ENCODE measurements around the gene NUCB2.

Gene NUCB2

DNA sequence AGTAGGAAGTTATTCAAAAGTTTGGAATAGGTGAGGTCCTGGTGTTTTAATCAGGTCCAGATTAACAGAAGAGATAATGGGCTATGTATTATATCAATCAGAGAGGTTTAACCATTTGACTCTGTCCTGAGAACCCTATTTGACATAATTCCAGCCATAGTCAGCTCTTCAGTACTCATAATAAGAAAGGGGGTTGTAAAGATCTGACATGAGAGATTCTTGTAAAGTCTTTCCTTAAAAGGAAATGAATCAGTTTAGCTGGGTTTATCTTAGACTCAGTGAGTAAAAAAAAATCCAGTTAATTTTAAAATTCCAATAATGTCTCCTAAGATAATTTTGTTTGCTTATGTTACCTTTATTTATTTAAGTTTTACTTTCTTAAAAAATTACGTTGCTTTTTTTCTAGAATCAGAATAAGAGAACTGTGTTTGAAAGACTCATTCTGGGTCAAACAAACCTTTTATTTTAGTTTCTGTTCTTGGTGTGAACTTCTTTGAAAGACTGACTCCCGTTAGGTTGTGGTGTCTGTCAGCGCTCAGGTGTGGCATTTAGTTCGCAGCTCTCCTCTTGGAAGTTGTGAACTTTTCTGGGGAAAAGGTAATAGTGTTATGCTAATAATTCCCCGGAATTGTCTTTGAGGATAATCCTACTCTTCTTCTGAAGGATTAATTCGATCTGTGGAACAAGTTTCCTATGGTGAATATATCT is 20.5 kb downstream of the NUCB2 start:
- no peak for DNase-seq (ENCODE audit: low spot score)

DNA sequence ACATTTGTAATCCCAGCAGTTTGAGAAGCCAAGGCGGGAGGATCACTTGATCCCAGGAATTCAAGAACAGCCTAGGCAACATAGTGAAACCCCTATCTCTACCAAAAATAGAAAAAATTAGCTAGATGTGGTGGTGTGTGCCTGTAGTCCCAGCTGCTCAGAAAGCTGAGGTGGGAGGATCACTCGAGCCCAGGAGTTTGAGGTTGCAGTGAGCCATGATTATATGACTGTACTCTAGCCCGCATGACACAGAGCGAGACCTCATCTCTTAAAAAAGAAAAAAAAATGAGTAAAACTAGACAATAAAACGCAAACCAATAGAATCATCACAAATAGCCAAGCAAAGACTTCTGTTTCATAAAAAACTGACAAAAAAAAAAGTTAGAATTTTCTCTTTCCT is 21.8 kb downstream of the NUCB2 start:
- POLR2A ChIA-PET (ENCODE audit: low non-redundant PET), result no interaction called here
- no peak overlapping the region for H3K27ac ChIP-seq
- CTCF ChIA-PET, result no interaction called here
- TF ChIP-seq, protein P1, sequence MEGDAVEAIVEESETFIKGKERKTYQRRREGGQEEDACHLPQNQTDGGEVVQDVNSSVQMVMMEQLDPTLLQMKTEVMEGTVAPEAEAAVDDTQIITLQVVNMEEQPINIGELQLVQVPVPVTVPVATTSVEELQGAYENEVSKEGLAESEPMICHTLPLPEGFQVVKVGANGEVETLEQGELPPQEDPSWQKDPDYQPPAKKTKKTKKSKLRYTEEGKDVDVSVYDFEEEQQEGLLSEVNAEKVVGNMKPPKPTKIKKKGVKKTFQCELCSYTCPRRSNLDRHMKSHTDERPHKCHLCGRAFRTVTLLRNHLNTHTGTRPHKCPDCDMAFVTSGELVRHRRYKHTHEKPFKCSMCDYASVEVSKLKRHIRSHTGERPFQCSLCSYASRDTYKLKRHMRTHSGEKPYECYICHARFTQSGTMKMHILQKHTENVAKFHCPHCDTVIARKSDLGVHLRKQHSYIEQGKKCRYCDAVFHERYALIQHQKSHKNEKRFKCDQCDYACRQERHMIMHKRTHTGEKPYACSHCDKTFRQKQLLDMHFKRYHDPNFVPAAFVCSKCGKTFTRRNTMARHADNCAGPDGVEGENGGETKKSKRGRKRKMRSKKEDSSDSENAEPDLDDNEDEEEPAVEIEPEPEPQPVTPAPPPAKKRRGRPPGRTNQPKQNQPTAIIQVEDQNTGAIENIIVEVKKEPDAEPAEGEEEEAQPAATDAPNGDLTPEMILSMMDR (conservative IDR thresholded peaks at IDR 0.05; ENCODE audit: low read depth), result no peak
- no peak for DNase-seq (ENCODE audit: low spot score)

More for the DNA sequence above, 20.5 kb downstream of the NUCB2 start:
- TF ChIP-seq, protein P1 (conservative IDR thresholded peaks at IDR 0.05; ENCODE audit: low read depth), result no peak
- H3K27ac ChIP-seq, result no peak overlapping the region
- POLR2A ChIA-PET (ENCODE audit: low non-redundant PET), result no interaction called here
- CTCF ChIA-PET, result interaction anchor here (0.5 kb wide), 1 partner anchor 48 kb away, joined by 3 read pairs; no protein-coding TSS in a partner anchor

DNA sequence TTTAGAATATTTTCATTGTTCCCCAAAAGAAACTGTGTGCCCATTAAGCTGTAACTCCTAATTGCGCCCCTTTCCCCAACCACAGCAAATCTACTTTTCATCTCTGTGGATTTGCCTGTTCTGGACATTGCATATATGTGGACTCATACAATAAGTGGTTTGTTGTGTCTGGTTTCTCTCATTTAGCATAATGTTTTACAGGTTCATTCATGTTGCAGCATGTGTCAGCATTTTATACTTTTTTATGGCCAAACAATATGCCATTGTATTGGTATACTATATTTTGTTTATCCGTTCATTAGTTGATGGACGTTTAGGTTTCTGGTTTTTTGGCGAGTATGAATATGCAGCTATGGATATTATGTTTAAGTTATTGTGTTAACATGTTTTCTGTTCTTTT is 23.8 kb downstream of the NUCB2 start:
- CTCF ChIA-PET, result interaction anchor here (0.5 kb wide), 1 partner anchor 57 kb away, joined by 3 read pairs; no protein-coding TSS in a partner anchor
- DNase-seq (ENCODE audit: low spot score), result no peak
- H3K27ac ChIP-seq, result no peak overlapping the region
- TF ChIP-seq, protein P1 (conservative IDR thresholded peaks at IDR 0.05; ENCODE audit: low read depth), result no peak
- POLR2A ChIA-PET (ENCODE audit: low non-redundant PET), result no interaction called here

DNA sequence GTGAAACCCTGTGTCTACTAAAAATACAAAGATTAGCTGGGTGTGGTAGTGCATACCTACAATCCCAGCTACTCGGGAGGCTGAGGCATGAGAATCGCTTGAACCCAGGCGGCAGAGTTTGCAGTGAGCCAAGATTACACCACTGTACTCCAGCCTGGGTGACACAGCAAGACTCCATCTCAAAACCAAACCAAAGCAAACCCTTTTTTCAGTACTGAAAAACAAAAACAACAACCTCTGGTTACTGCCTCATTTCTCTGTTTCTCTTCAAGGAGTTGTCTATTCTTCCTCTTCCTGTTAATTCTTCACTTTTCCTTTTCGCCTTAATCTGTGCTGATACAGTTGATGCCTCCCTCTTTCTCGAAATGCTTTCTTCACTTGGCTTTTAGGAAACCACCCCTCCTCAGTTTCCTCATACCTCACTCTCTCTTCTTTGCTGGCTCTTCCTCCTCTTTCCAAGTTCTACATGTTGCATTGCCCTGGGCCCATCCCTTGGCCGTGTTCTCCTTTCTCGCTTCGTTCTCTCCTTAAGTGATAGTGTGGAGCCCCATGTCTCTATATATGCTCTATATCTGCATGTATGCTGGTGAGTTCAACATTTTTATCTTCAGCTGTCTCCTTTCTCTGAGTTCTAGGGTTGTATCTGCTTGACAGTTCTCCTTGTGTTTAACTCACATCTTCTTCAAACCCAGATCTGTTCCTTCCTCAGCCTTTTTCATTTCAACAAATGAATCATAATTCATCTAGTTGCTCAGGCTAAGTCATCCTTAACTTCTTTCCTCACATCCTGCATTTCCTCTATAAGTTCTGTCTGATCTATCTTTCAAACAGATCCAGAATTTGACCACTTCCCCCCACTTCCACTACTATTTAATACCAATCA is 37.1 kb downstream of the NUCB2 start:
- H3K27ac ChIP-seq, result peak overlapping the region; percentile 77
- TF ChIP-seq, protein P1 (conservative IDR thresholded peaks at IDR 0.05; ENCODE audit: low read depth), result no peak
- ChIA-PET CTCF (no interaction called here), POLR2A (ENCODE audit: low non-redundant PET) (interaction anchor here (0.6 kb wide), 1 partner anchor 21 kb away, joined by 6 read pairs; no protein-coding TSS in a partner anchor)
- DNase-seq (ENCODE audit: low spot score), result no peak

DNA sequence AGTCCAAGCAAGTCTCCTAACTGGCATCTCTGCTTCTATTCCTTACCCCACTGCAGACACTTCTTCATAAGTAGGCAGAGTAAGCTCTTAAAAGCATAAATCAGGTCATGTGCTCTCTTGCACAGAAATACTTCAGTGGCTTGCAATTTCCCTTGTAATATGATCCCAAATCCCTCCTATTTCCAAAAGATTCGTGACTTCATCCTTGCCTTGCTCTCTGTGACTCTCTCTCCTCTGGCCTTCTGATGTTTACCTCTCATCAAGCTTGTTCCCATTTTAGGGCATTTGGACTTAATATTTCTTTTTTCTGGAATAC is 37.7 kb downstream of the NUCB2 start:
- ChIA-PET CTCF (interaction anchor here (0.6 kb wide), 1 partner anchor 433 kb away, joined by 6 read pairs; no protein-coding TSS in a partner anchor), POLR2A (ENCODE audit: low non-redundant PET) (no interaction called here)
- DNase-seq (ENCODE audit: low spot score), result peak; percentile 45
- TF ChIP-seq, protein P1 (conservative IDR thresholded peaks at IDR 0.05; ENCODE audit: low read depth), result no peak
- H3K27ac ChIP-seq, result no peak overlapping the region

DNA sequence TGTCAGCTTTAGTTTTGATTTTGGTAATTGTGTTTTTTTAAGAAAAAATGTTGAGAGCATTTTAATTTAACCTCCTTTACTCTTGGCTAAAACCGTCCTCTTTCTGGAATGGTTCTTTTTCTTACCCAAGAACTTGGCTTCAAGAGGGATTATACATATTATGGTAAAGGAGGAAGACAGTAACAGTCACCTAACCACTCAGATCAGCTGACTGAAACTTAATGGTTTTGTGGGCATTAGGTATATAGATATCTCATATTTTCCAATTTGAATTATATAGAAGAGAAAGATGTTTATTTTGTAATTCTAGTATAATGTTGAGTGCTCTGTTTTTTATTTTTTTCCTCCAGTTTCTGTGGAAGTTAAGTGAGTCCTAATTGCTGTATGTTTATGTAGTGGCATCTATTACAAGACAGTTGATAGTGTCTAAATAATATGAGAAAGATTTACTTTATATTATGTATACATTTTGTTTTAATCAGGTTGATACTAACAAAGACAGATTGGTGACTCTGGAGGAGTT is 38.4 kb downstream of the NUCB2 start:
- POLR2A ChIA-PET (ENCODE audit: low non-redundant PET), result no interaction called here
- CTCF ChIA-PET, result interaction anchor here (0.6 kb wide), 1 partner anchor 434 kb away, joined by 6 read pairs; no protein-coding TSS in a partner anchor
- DNase-seq (ENCODE audit: low spot score), result no peak
- TF ChIP-seq, protein P1 (conservative IDR thresholded peaks at IDR 0.05; ENCODE audit: low read depth), result no peak
- H3K27ac ChIP-seq, result no peak overlapping the region
